ENCODE measurements around the gene CLSTN1. TPM values are rescaled to one million over a fixed set of nuclear protein-coding genes. Genes with fewer than 3 reads are reported as not detected.

CLSTN1 gene
- total RNA-seq, 1 experiment from 2014 or later = 100 TPM

GRCh38 chr1:9833632-9834031, 9.9 kb upstream of the CLSTN1 start:
- no peak overlapping the region for H3K4me3 Mint-ChIP-seq
- no peak overlapping the region for H2BK20ac ChIP-seq (ENCODE audit: low read depth, low read length, poor library complexity, severe bottlenecking)
- H4K5ac ChIP-seq (ENCODE audit: insufficient read length, low read depth, low read length) = no peak overlapping the region
- H3K18ac ChIP-seq (ENCODE audit: insufficient read length, low read depth, low read length) = no peak overlapping the region
- no peak overlapping the region for H4K91ac ChIP-seq (ENCODE audit: insufficient read length, low read depth, low read length)
- peaks cover 5% of the 10 kb centered on the region for H3K27me3 Mint-ChIP-seq (ENCODE audit: low read depth)
- H3K9ac ChIP-seq (ENCODE audit: extremely low read depth, insufficient read length, low read length) = no peak overlapping the region
- no peak for DNase-seq
- H3K4me1 ChIP-seq (ENCODE audit: insufficient read depth, low read length) = no peaks in the 10 kb centered on the region; the same call in 1 of the 2 replicates
- H3K23ac ChIP-seq (ENCODE audit: insufficient read length, low read depth, low read length) = no peak overlapping the region
- H3K79me2 ChIP-seq (ENCODE audit: insufficient read depth, low read length) = no peaks in the 10 kb centered on the region
- H4K20me1 ChIP-seq (ENCODE audit: control insufficient read depth, insufficient read depth, insufficient read length) = no peaks in the 10 kb centered on the region
- H2BK120ac ChIP-seq (ENCODE audit: low read depth, low read length, poor library complexity, severe bottlenecking) = no peak overlapping the region
- no peak overlapping the region; a peak in 1 of 7 replicates for H3K27ac Mint-ChIP-seq
- no peaks in the 10 kb centered on the region; a peak in 1 of 5 replicates for H3K9me3 Mint-ChIP-seq
- no peak overlapping the region for H3K27ac ChIP-seq (ENCODE audit: insufficient read length, low read depth, low read length)
- no peaks in the 10 kb centered on the region for H3K27me3 ChIP-seq (ENCODE audit: insufficient read depth, low read length)
- H2AFZ ChIP-seq (ENCODE audit: low read length) = no peak overlapping the region
- H3K36me3 Mint-ChIP-seq (ENCODE audit: insufficient read depth in 1 of 3, low read depth in 3 of 3) = no peaks in the 10 kb centered on the region
- no peaks in the 10 kb centered on the region for H3K23me2 ChIP-seq (ENCODE audit: insufficient read length, low read depth, low read length, poor library complexity, severe bottlenecking)
- no peak overlapping the region for H2BK15ac ChIP-seq (ENCODE audit: low read depth, low read length)
- H3K4me2 ChIP-seq (ENCODE audit: insufficient read depth, insufficient read length, low read length) = no peak overlapping the region
- no peak for TF ChIP-seq CTCF (conservative IDR thresholded peaks at IDR 0.05)
- H3K79me1 ChIP-seq (ENCODE audit: insufficient read depth, low read depth, low read length, poor library complexity, severe bottlenecking) = no peaks in the 10 kb centered on the region
- peaks cover 10 to 17% of the 10 kb centered on the region in 2 experiments for H3K4me1 Mint-ChIP-seq
- H2AK5ac ChIP-seq (ENCODE audit: insufficient read length, low read length) = no peak overlapping the region
- WGBS (ENCODE audit: extremely low coverage, insufficient read length, low lambda C conversion rate) = no CpG with 5 or more reads among the region's 3 CpGs
- no peak overlapping the region for H2BK5ac ChIP-seq (ENCODE audit: insufficient read length, low read length)
- H3K14ac ChIP-seq (ENCODE audit: insufficient read depth, low read length) = no peak overlapping the region
- H4K8ac ChIP-seq (replicated peaks; ENCODE audit: insufficient read length, low read depth, low read length) = no peak overlapping the region
- H3T11ph ChIP-seq (ENCODE audit: low read length) = no peak overlapping the region
- H3K4ac ChIP-seq (ENCODE audit: low read depth, low read length) = no peak overlapping the region
- no peaks in the 10 kb centered on the region for H3K9me3 ChIP-seq (ENCODE audit: control insufficient read depth, low read depth, low read length)
- H3K56ac ChIP-seq (ENCODE audit: insufficient read length, low read depth, low read length) = no peak overlapping the region
- H2BK12ac ChIP-seq (ENCODE audit: insufficient read length, low read depth, low read length) = no peak overlapping the region
